Measurements from ENCODE around the gene NAALADL1.

The NAALADL1 gene

DNA sequence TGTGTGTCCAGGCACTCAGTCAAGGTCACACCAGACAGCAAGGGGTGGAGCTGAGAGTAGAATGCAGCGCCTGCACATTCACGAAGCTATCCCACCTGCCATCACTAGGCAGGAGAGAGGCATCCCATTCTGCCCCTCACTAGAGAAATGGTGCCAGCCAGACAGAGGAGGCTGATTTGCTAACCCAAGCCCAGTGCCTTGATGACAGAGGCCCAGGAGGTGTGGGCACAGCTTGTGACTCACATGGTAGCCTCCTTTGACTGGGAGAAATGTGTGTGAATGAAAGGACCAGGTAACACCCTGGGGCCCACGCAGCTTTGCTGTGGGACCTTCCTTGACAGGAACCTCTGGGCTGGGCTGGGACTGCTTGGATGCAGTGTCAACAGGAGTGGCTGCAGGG lies 5.2 kb upstream of the NAALADL1 start:
- Histone ChIP-seq H3K27me3 (ENCODE audit: control insufficient read depth in 1 of 2, insufficient read depth in 1 of 2, low read length in 2 of 2) (peaks cover 3 to 22% of the 10 kb centered on the region in 2 experiments), H3K36me3 (ENCODE audit: control insufficient read depth in 1 of 2, insufficient read depth in 2 of 2, low read depth in 1 of 2, low read length in 2 of 2) (no peaks in the 10 kb centered on the region), H2BK12ac (ENCODE audit: low read length in 2 of 2) (no peak overlapping the region), H3K4ac (ENCODE audit: low read depth in 1 of 2, low read length in 2 of 2) (no peak overlapping the region), H2BK5ac (ENCODE audit: low read depth, low read length, poor library complexity, severe bottlenecking) (no peak overlapping the region), H2AK5ac (ENCODE audit: low read length, severe bottlenecking) (no peak overlapping the region), H3K4me3 (ENCODE audit: insufficient read depth in 1 of 2, low read depth in 1 of 2, low read length in 2 of 2) (no peak overlapping the region), H3K9ac (ENCODE audit: low read length) (no peak overlapping the region), H3K4me2 (ENCODE audit: low read length, poor library complexity, severe bottlenecking) (no peak overlapping the region), H2AFZ (ENCODE audit: low read depth, low read length) (no peak overlapping the region), H2BK120ac (ENCODE audit: low read depth, low read length) (no peak overlapping the region), H3K23ac (ENCODE audit: low read length in 2 of 2) (no peak overlapping the region), H3K9me3 (ENCODE audit: control insufficient read depth, low read length) (no peaks in the 10 kb centered on the region), H3K18ac (ENCODE audit: low read depth in 1 of 2, low read length in 2 of 2) (no peak overlapping the region), H2BK15ac (ENCODE audit: low read depth, poor library complexity, severe bottlenecking) (no peak overlapping the region), H4K8ac (ENCODE audit: low read length) (no peak overlapping the region), H3K14ac (ENCODE audit: low read length in 2 of 2) (no peak overlapping the region), H3K4me1 (ENCODE audit: control insufficient read depth, insufficient read depth, low read depth, low read length) (peaks cover under 1% of the 10 kb centered on the region), H3K27ac (ENCODE audit: low read length, poor library complexity, severe bottlenecking) (no peak overlapping the region), H3K79me1 (replicated peaks; ENCODE audit: low read length, poor library complexity, severe bottlenecking) (no peaks in the 10 kb centered on the region), H4K91ac (ENCODE audit: low read length) (no peak overlapping the region)
- no peak for DNase-seq
- WGBS: 87% methylated on average over 3 of the region's 3 CpGs

DNA sequence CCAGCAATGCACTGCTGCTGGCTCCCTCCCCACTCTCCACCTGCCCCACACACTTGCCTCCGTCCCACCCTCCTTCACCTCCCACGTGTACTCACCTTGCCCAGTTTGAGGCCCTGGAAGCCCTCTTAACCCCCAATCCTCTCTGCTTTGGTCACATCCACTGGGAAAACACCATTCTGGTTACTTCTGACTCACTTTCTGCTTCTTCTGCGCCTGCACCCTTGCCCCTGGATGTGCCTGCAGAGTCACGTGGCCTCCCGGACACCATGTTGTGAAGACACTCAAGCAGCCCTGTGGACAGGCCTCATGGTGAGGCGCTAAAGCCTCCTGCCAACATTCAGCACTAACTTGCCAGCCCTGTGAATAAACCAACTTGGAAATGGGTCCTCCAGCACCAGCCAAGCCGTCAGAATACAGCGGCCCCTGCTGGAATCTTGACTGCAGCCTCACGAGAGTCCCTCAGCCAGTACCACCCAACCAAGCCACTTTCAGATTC lies 2.6 kb upstream of the NAALADL1 start:
- no peak overlapping the region for H3K18ac ChIP-seq (ENCODE audit: low read depth in 1 of 2, low read length in 2 of 2)
- H4K8ac ChIP-seq (ENCODE audit: low read length): no peak overlapping the region
- H3K79me1 ChIP-seq (replicated peaks; ENCODE audit: low read length, poor library complexity, severe bottlenecking): no peaks in the 10 kb centered on the region
- no peak overlapping the region for H3K9ac ChIP-seq (ENCODE audit: low read length)
- H2BK5ac ChIP-seq (ENCODE audit: low read depth, low read length, poor library complexity, severe bottlenecking): no peak overlapping the region
- H2BK12ac ChIP-seq (ENCODE audit: low read length in 2 of 2): no peak overlapping the region
- no peak overlapping the region for H3K27ac ChIP-seq (ENCODE audit: low read length, poor library complexity, severe bottlenecking)
- H3K36me3 ChIP-seq (ENCODE audit: control insufficient read depth in 1 of 2, insufficient read depth in 2 of 2, low read depth in 1 of 2, low read length in 2 of 2): no peaks in the 10 kb centered on the region
- peaks cover 3 to 17% of the 10 kb centered on the region in 2 experiments for H3K27me3 ChIP-seq (ENCODE audit: control insufficient read depth in 1 of 2, insufficient read depth in 1 of 2, low read length in 2 of 2)
- H3K4me3 ChIP-seq (ENCODE audit: insufficient read depth in 1 of 2, low read depth in 1 of 2, low read length in 2 of 2): no peak overlapping the region
- no peak overlapping the region for H2BK120ac ChIP-seq (ENCODE audit: low read depth, low read length)
- no peak overlapping the region for H2AK5ac ChIP-seq (ENCODE audit: low read length, severe bottlenecking)
- no peak overlapping the region for H2BK15ac ChIP-seq (ENCODE audit: low read depth, poor library complexity, severe bottlenecking)
- no peak overlapping the region for H3K23ac ChIP-seq (ENCODE audit: low read length in 2 of 2)
- peaks cover 1% of the 10 kb centered on the region for H3K4me1 ChIP-seq (ENCODE audit: control insufficient read depth, insufficient read depth, low read depth, low read length)
- no peaks in the 10 kb centered on the region for H3K9me3 ChIP-seq (ENCODE audit: control insufficient read depth, low read length)
- H3K4me2 ChIP-seq (ENCODE audit: low read length, poor library complexity, severe bottlenecking): no peak overlapping the region
- no peak overlapping the region for H3K14ac ChIP-seq (ENCODE audit: low read length in 2 of 2)
- no peak for DNase-seq
- no peak overlapping the region for H2AFZ ChIP-seq (ENCODE audit: low read depth, low read length)
- no peak overlapping the region for H4K91ac ChIP-seq (ENCODE audit: low read length)
- 63% methylated on average over 9 of the region's 9 CpGs for WGBS
- no peak overlapping the region for H3K4ac ChIP-seq (ENCODE audit: low read depth in 1 of 2, low read length in 2 of 2)

DNA sequence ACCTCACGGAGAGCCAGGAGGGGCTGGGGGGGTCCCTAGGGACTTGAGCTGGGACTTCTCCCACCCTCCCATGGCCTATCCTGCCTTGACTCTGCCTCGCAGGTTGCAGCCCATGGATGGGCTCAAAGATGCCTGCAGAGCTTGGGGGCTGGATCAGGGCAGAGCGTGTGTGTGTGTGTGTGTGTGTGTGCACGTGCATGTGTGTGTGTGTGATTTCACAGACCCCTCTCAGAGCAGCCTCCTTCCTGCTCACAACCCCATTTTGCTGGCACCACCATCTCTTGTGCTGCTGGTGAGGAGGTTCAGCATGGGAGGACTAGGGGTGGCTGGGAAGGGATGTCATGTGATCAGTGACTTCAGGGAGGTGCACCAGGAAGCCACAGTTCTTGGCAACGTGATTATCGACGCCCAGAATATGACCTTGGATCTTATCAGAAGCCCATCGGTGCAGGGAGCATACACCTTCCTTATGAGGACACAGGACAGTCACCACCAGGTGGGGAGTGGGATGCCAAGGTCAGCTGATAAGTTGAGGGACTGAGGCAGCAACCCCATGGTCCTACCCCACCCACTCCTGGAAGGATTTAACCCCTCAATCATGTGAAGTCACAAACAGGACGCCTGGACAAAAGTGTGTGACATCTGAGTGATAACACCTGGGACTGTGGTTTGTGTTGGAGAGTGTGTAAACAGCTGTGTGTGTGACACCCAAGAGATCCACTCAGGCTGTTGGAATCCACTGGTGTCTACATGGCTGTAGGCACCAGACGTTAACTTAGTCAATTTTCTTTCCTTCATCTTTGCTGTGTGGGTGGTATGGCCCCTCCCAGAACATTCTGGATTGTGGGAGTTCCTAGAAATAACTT lies 1.8 kb upstream of the NAALADL1 start:
- Histone ChIP-seq H2BK5ac (ENCODE audit: low read depth, low read length, poor library complexity, severe bottlenecking) (no peak overlapping the region), H3K27me3 (ENCODE audit: control insufficient read depth in 1 of 2, insufficient read depth in 1 of 2, low read length in 2 of 2) (peaks cover 3 to 17% of the 10 kb centered on the region in 2 experiments), H4K91ac (ENCODE audit: low read length) (no peak overlapping the region), H3K14ac (ENCODE audit: low read length in 2 of 2) (no peak overlapping the region), H3K79me1 (replicated peaks; ENCODE audit: low read length, poor library complexity, severe bottlenecking) (no peaks in the 10 kb centered on the region), H4K8ac (ENCODE audit: low read length) (no peak overlapping the region), H2AFZ (ENCODE audit: low read depth, low read length) (no peak overlapping the region), H2BK15ac (ENCODE audit: low read depth, poor library complexity, severe bottlenecking) (no peak overlapping the region), H3K4ac (ENCODE audit: low read depth in 1 of 2, low read length in 2 of 2) (no peak overlapping the region), H3K4me3 (ENCODE audit: insufficient read depth in 1 of 2, low read depth in 1 of 2, low read length in 2 of 2) (no peak overlapping the region), H2BK120ac (ENCODE audit: low read depth, low read length) (no peak overlapping the region), H3K4me2 (ENCODE audit: low read length, poor library complexity, severe bottlenecking) (no peak overlapping the region), H3K9me3 (ENCODE audit: control insufficient read depth, low read length) (no peaks in the 10 kb centered on the region), H3K27ac (ENCODE audit: low read length, poor library complexity, severe bottlenecking) (no peak overlapping the region), H3K4me1 (ENCODE audit: control insufficient read depth, insufficient read depth, low read depth, low read length) (peaks cover 1% of the 10 kb centered on the region), H3K18ac (ENCODE audit: low read depth in 1 of 2, low read length in 2 of 2) (no peak overlapping the region), H3K36me3 (ENCODE audit: control insufficient read depth in 1 of 2, insufficient read depth in 2 of 2, low read depth in 1 of 2, low read length in 2 of 2) (no peaks in the 10 kb centered on the region), H3K23ac (ENCODE audit: low read length in 2 of 2) (no peak overlapping the region), H3K9ac (ENCODE audit: low read length) (no peak overlapping the region), H2BK12ac (ENCODE audit: low read length in 2 of 2) (no peak overlapping the region), H2AK5ac (ENCODE audit: low read length, severe bottlenecking) (no peak overlapping the region)
- WGBS: 65% methylated on average over 8 of the region's 10 CpGs
- peak; percentile 60 for DNase-seq

DNA sequence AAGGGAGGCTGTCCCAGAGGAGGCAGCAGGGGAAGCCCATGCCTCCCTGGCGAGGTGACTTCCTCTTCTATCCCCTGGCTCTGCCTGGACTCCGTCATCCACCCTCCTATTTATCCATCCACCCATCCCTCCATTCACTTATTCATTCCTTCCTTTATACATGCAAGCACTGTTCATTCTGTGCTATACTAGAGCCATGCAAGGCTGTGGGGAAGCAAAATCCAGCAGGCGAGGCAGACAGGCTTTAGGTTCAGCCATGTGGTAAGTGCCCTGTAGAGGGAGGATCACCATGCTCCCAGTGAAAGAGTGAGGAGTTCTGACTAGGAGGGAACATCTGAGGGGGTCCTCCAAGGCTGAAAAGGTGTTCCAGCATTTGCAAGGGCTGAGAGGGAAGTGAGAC lies 1.2 kb upstream of the NAALADL1 start:
- Histone ChIP-seq H3K4me2 (ENCODE audit: low read length, poor library complexity, severe bottlenecking) (no peak overlapping the region), H3K36me3 (ENCODE audit: control insufficient read depth in 1 of 2, insufficient read depth in 2 of 2, low read depth in 1 of 2, low read length in 2 of 2) (no peaks in the 10 kb centered on the region), H2BK5ac (ENCODE audit: low read depth, low read length, poor library complexity, severe bottlenecking) (no peak overlapping the region), H3K9me3 (ENCODE audit: control insufficient read depth, low read length) (no peaks in the 10 kb centered on the region), H2BK15ac (ENCODE audit: low read depth, poor library complexity, severe bottlenecking) (no peak overlapping the region), H3K23ac (ENCODE audit: low read length in 2 of 2) (no peak overlapping the region), H4K91ac (ENCODE audit: low read length) (no peak overlapping the region), H3K79me1 (replicated peaks; ENCODE audit: low read length, poor library complexity, severe bottlenecking) (no peaks in the 10 kb centered on the region), H3K4ac (ENCODE audit: low read depth in 1 of 2, low read length in 2 of 2) (no peak overlapping the region), H2AFZ (ENCODE audit: low read depth, low read length) (no peak overlapping the region), H3K4me3 (ENCODE audit: insufficient read depth in 1 of 2, low read depth in 1 of 2, low read length in 2 of 2) (no peak overlapping the region), H3K18ac (ENCODE audit: low read depth in 1 of 2, low read length in 2 of 2) (no peak overlapping the region), H3K27ac (ENCODE audit: low read length, poor library complexity, severe bottlenecking) (no peak overlapping the region), H3K9ac (ENCODE audit: low read length) (no peak overlapping the region), H3K4me1 (ENCODE audit: control insufficient read depth, insufficient read depth, low read depth, low read length) (peaks cover 1% of the 10 kb centered on the region), H2AK5ac (ENCODE audit: low read length, severe bottlenecking) (no peak overlapping the region), H2BK120ac (ENCODE audit: low read depth, low read length) (no peak overlapping the region), H3K27me3 (ENCODE audit: control insufficient read depth in 1 of 2, insufficient read depth in 1 of 2, low read length in 2 of 2) (peaks cover 6 to 22% of the 10 kb centered on the region in 2 experiments), H4K8ac (ENCODE audit: low read length) (no peak overlapping the region), H2BK12ac (ENCODE audit: low read length in 2 of 2) (no peak overlapping the region), H3K14ac (ENCODE audit: low read length in 2 of 2) (no peak overlapping the region)
- 42% methylated on average over 3 of the region's 3 CpGs for WGBS
- no peak for DNase-seq

All from mesenchymal stem cell (in vitro differentiated cells and primary cell).